HG03442 (cell line): ENCODE results near the gene LMTK2.
"Not testable (repeated sequence)": the region's sequence is repeated elsewhere in the genome, so short reads cannot be mapped to it uniquely, and the experiment has no call there.

Experiments
- ATAC-seq: cut with Tn5 transposase; IDR thresholded peaks from one replicate; pipeline ENCODE4 v1.9.1; 2021; ENCODE audit warnings: mild to moderate bottlenecking, moderate library complexity; ENCODE audit not compliant: unreplicated experiment

The LMTK2 gene

GRCh38 chr7:98102170-98102569 is 4.5 kb upstream of the LMTK2 start:
- ATAC-seq, result no peak

GRCh38 chr7:98105942-98106544 is 619 bp upstream of the LMTK2 start:
- ATAC-seq, result no peak

- ATAC-seq, result no peak
Measured at GRCh38 chr7:98107313-98107721, 655 bp downstream of the LMTK2 start.

DNA sequence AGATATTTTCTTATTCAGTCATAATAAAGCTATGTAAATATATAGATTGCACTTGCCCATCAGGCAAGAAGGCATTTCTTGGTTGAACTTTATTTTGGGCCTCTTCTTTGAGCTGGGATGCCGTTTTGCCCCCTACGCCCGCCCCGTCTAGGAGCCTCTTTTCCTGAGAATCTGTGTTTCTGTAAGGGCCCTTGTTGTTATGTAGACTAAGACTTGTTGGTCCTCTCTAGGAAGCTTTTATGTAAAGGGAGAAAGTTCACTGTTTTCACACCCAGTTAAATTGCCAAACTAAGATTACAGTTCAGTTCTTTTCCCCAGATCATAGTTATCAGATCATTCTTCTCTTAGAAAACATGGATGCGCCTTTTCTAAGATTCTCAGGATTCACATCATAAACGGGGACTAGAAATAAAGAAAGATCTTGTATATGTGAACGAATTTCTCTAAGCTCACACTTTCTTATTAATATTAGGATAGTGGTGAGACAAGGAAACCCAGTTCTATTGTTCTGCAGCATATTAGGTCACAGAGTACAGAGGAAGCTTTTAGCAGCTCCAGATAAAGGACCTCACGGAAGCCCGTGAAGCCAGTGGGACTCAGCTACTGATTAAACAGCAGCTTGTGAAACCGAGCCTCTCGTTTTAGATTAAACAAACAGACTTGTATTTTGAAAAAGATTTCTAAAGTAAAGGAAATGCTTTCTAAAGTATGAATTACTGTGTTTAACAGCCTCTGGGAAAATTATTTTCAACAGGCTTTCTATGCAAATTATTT is 3.8 kb downstream of the LMTK2 start:
- no peak for ATAC-seq

DNA sequence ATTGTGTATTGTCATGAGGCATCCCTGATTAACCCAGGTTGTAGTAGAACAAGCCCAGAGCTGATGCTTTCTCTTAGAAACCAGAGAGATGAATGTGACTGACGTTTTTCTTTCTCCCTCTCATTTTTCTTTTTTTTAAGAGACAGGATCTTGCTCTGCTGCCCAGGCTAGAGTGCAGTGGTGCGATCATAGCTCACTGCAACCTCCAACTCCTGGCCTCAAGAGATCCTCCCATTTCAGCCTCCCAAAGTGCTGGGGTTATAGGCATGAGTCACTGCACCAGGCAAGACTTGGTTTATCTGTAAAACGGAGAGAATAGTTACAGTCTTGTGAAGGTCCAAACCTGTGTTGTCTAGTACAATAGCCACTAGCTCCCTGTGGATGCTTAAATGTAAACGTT is 5.4 kb downstream of the LMTK2 start:
- ATAC-seq, result no peak

DNA sequence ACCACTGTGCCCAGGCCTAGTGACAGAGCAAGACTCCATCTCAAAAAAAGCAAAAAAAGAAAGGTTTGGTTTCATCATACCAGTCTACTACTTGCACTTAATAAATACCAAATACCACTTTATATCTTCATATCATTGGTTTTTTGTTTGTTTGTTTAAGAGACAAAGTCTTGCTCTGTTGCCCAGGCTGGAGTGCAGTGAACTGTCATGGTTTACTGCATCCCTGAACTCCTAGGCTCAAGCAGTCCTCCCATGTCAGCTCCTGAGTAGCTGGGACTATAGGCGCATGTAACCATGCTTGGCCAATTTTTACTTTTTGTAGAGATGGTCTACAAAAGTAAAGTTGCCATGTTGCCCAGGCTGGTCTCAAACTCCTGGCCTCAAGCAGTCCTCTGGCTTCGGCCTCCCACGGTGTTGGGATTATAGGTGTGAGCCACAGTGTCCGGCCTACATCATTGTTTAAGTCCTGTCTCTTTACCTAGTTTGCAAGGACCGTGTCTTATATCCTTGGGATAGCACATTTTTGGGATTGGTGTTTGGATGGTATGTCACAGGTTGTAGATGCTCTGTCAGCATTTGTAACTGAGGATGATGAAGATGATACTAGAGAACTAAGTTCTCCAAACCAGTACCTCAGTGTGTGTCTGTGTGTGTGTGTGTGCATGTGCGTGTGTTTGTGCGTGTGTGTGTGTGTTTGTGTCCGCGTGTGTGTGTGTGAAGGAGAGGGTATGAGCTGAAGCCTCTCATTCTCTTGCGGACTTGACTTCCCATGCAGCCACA is 9.3 kb downstream of the LMTK2 start:
- no peak for ATAC-seq

- no peak for ATAC-seq
Measured at GRCh38 chr7:98116656-98117461, 10.2 kb downstream of the LMTK2 start.

DNA sequence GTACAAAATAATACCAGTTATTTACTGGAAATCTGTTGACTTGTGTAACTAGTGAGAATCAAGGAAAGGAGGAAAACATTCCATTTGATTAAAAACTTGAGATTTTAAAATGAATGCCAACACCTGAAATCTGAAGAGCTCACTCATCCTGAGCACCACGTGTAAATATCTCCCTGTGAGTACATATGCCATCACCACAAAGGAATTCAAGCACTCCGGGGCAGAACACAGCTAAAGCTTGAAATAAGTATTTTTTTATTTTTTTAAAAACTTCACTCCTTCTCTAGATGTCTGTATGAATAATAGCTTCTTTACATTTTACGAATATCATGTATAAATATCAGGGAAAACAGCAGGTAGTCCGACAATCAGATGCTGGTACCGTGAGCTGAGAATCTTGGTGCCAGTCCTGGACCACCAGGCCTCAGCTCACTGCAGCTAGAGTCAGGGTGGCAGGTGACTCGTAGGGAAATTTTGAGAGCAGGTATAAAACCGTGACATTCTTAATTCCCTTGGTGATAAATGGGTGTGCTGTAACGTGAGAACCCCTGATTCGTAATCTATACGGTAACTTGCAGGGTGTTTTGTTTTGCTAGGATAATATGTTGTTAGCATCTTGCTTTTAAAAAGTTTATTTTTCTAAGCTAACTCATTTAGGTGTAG is 12.7 kb downstream of the LMTK2 start:
- ATAC-seq, result no peak

DNA sequence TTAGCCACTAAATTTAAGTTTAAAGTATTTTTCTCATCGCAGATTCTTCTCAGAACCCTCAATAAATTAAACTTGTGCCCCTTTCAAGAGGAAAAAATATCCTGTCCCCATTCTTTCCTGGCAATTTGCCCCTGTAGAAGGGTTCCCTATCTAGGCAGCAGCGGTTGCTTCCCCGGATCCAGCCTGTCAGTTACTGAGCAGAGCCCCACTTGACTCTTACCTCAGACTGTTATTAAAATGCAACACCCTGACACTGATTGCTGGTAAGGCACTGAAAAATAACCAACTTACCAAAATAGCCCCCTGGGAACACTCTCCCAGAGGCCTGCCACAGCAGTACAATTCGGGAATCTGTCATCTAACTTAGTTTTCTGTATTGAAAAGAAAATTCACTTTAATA is 13.9 kb downstream of the LMTK2 start:
- ATAC-seq, result no peak

- not testable (repeated sequence) for ATAC-seq
Measured at GRCh38 chr7:98121388-98121787, 14.7 kb downstream of the LMTK2 start.

DNA sequence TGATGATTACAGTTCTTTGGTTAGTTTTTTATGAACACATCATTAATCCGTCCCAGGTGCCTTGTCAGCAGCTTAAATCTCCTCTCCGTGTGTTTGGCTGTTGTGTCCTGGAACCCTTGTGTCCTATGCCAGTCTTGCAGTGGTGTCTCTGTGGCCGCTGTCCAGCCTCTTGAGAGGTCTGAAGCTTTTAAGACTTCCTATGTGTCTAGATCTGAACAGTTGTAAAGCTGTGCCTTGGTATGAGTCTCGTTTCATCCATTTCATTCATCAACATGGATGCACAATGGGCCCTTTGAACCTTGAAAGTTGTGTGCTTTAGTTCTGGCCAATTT is 16.7 kb downstream of the LMTK2 start:
- no peak for ATAC-seq

DNA sequence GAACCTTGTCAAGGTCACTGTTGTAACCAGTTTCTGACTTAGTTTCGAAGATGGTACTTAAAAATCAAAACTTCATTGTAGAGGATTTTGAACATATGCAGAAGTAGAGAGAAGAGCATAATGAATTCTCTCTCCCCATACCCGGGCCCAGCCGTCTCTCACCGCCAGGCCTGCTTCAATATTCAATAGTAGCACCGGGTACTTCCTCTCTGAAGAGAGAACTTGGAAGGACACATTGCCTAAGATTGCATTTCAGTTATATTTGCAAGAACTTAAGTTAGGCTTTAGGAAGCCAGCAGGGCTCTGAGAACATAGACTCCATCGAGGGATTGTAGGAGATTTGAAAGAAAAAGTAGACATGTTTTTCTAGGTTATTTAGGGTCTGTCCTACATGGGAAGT is 19.1 kb downstream of the LMTK2 start:
- ATAC-seq, result no peak

DNA sequence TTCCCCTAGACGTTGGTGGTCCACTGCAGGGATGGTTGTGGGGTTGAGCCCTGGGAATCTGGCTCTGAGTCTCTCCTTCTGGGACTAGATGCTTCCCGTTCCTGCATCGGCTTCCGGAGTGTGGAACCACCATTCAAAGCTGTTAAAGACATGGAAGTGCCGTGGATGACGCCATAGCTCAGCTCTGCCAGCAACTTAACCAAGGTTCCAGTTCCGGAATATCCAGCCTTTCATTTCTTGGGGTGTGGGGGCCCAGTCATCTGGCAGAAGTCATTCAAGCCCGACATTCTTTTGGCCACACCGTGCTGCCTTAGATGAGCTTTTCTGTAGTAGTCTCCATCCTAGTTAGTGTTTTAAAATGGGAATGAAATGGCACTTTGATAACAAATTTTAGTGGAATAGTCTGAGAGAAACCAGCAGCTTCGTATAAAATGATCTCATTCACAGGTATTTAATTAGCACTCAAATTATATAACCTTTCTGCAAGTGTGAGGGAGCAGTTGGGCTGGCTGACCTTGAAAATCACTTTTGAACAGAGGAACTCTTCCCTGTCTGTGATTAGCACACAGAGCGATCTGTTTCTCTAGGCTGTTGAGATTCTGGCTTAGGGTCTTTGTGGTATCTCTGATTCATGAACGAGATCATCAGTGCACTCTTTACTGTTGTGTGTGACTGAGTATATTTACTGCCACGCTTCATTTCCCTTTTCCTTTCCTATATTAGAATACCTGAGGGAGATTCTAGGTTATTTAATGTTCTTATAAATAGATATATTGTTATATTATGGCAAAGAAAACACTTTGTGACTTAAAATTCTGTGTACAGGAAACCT is 19.9 kb downstream of the LMTK2 start:
- ATAC-seq, result no peak

DNA sequence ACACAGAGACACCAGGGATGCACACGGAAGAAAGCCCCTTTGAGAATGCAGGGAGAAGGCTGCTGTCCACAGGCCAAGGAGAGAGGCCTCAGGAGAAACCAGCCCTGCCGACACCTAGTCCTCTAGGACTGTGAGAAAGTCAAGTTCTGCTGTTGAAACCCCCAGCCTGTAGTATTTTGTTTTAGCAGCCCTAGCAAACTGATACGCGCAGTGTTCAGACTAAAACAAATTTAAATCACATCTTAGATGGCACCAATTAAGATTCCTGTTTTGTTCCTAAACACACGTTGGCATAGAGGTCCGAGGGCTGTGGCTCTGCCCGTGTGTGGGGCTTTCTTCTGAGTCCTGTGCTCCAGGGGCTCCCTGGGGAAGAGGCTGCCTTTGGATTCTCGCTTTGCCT is 21.7 kb downstream of the LMTK2 start:
- ATAC-seq, result no peak

DNA sequence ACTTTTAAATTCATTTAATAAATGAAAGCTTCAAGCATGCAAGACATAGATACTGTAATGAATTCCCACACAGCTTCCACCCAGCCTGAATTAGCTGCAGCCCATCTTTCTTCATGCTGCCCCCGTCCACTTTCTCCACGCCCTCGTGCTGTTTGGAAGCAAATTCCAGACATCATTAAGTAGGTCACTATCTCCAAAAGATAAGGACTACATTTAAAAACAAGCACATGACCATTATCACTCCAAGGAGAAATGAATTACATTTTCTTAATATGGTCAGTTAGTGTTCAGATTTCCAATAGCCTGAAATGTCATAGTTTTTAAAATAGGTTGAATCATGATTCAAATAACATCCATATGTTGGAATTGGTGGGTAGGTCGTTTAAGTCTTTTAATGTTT is 24.3 kb downstream of the LMTK2 start:
- no peak for ATAC-seq

- peak; percentile 75 for ATAC-seq
Measured at GRCh38 chr7:98133181-98133580, 26.5 kb downstream of the LMTK2 start.

- ATAC-seq, result peak; percentile 18
Measured at GRCh38 chr7:98133621-98134303, 27.1 kb downstream of the LMTK2 start.

GRCh38 chr7:98134420-98135228 is 28.0 kb downstream of the LMTK2 start:
- ATAC-seq, result no peak
